ENCODE data around the gene KLHL22. TPM values are rescaled to one million over a fixed set of nuclear protein-coding genes. Genes with fewer than 3 reads are reported as not detected.
A peak's percentile ranks its signal among the peaks of the same experiment; 100 is the strongest.

Gene KLHL22
- total and polyA plus RNA-seq, 2 of the 13 experiments (the other 11 are each of a cell fraction or from before 2014, with no cell fraction given) = 10.9 to 14.8 TPM

- TF ChIP-seq ZNF235 (CRISPR knock-in tag; IDR thresholded peaks at IDR 0.05; ENCODE audit: borderline replicate concordance) (no peak), ZNF274 (CRISPR knock-in tag; IDR thresholded peaks at IDR 0.05) (no peak), NCOA2 (CRISPR knock-in tag; IDR thresholded peaks at IDR 0.05) (peak; percentile 38; the same call in 1 of the 2 replicates), SAP130 (CRISPR knock-in tag; IDR thresholded peaks at IDR 0.05; ENCODE audit: low read depth) (peak; percentile 66), SOX6 (IDR thresholded peaks at IDR 0.05) (no peak), SOX6 (CRISPR knock-in tag; IDR thresholded peaks at IDR 0.05) (peak; percentile 57; the same call in 1 of the 2 replicates), FOXA1 (IDR thresholded peaks at IDR 0.05) (no peak), FOXA1 (CRISPR knock-in tag; IDR thresholded peaks at IDR 0.05) (0 out of 2 replicates have a peak, but pooled peaks have one; percentile 28), EP300 (IDR thresholded peaks at IDR 0.05; ENCODE audit: low read depth in 2 of 2, low read length in 2 of 2) (peak in 1 of 2 experiments; percentile 40; a peak in 1 of 4 replicates), EP300 (CRISPR knock-in tag; IDR thresholded peaks at IDR 0.05; ENCODE audit: borderline replicate concordance) (0 out of 2 replicates have a peak, but pooled peaks have one; percentile 33), SOX5 (CRISPR knock-in tag; IDR thresholded peaks at IDR 0.05; ENCODE audit: borderline replicate concordance) (peak; percentile 50; the same call in 1 of the 2 replicates), ARID5B (CRISPR knock-in tag; IDR thresholded peaks at IDR 0.05) (peak; percentile 45; the same call in 1 of the 2 replicates), TFAP4 (IDR thresholded peaks at IDR 0.05; ENCODE audit: borderline replicate concordance, low read depth) (peak; percentile 51; the same call in 1 of the 2 replicates), TCF7 (IDR thresholded peaks at IDR 0.05; ENCODE audit: low read depth) (peak; percentile 65), ISL2 (CRISPR knock-in tag; IDR thresholded peaks at IDR 0.05) (0 out of 2 replicates have a peak, but pooled peaks have one; percentile 20), ZNF501 (CRISPR knock-in tag; IDR thresholded peaks at IDR 0.05) (no peak), THAP11 (CRISPR knock-in tag; IDR thresholded peaks at IDR 0.05) (0 out of 2 replicates have a peak, but pooled peaks have one; percentile 11)
- TF ChIP-seq, protein P1, sequence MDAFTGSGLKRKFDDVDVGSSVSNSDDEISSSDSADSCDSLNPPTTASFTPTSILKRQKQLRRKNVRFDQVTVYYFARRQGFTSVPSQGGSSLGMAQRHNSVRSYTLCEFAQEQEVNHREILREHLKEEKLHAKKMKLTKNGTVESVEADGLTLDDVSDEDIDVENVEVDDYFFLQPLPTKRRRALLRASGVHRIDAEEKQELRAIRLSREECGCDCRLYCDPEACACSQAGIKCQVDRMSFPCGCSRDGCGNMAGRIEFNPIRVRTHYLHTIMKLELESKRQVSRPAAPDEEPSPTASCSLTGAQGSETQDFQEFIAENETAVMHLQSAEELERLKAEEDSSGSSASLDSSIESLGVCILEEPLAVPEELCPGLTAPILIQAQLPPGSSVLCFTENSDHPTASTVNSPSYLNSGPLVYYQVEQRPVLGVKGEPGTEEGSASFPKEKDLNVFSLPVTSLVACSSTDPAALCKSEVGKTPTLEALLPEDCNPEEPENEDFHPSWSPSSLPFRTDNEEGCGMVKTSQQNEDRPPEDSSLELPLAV (CRISPR knock-in tag; conservative IDR thresholded peaks at IDR 0.05; ENCODE audit: low read depth) = no peak
- TF ChIP-seq, protein P2, sequence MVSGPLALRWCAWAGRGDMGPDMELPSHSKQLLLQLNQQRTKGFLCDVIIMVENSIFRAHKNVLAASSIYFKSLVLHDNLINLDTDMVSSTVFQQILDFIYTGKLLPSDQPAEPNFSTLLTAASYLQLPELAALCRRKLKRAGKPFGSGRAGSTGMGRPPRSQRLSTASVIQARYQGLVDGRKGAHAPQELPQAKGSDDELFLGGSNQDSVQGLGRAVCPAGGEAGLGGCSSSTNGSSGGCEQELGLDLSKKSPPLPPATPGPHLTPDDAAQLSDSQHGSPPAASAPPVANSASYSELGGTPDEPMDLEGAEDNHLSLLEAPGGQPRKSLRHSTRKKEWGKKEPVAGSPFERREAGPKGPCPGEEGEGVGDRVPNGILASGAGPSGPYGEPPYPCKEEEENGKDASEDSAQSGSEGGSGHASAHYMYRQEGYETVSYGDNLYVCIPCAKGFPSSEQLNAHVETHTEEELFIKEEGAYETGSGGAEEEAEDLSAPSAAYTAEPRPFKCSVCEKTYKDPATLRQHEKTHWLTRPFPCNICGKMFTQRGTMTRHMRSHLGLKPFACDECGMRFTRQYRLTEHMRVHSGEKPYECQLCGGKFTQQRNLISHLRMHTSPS (CRISPR knock-in tag; IDR thresholded peaks at IDR 0.05; ENCODE audit: low read depth) = peak; percentile 95
These were observed 28.4 kb upstream of the KLHL22 start (continued) for GRCh38 chr22:20524004-20524481.

Measured in HepG2 (cell line).